ENCODE data around the gene CACNA1S.

Gene CACNA1S

GRCh38 chr1:201119206-201120197 lies 7.3 kb upstream of the CACNA1S start:
- peak in 19 of 51 donors; percentile 8 to 48 (median 24) for DNase-seq

DNA sequence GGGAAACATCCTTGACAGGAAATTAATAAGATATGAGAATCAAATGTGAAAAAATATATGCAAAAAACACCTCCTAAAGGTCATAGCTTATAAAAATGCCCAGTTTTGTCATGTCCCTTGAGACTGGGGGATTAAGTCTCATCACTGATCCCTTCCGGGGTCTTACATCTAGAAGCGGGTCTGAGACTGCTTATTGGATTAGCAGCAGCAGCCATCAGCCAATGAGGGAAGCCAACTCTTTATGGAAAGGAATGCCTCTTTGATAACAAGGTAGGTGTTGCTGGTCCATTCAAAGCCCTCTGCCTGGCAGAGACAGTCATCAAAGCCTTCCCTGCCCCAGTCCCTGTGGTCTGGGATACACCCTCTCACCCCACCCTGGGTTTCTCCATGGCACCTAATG lies 3.9 kb upstream of the CACNA1S start:
- DNase-seq, result no peak

DNA sequence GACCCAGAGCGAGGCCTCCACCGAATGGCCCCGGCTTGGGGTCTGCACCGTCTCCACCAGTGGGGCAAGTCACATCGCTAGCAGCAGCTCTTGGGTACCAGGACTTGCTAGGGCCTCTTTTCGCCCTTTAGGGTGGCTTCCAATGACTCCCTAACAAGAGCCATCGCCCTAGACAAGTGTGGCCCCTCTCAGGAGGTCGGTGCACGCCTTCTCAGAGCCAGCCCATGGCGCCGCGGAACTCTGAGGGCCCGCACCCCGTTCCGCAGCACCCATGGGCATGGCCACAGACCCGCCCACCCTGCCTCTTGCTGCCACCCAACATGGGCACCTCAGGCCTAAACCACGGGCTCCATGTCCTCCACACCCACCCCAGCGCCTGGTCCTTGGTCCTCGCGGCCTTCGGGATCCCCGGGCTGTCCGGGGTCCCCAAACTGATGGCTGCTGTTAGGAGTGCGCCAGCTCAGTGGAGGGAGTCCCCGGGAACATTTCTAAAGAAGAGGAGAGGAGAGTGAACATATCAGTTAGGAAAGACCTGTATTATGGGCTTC lies 3.2 kb upstream of the CACNA1S start:
- DNase-seq, result no peak

DNA sequence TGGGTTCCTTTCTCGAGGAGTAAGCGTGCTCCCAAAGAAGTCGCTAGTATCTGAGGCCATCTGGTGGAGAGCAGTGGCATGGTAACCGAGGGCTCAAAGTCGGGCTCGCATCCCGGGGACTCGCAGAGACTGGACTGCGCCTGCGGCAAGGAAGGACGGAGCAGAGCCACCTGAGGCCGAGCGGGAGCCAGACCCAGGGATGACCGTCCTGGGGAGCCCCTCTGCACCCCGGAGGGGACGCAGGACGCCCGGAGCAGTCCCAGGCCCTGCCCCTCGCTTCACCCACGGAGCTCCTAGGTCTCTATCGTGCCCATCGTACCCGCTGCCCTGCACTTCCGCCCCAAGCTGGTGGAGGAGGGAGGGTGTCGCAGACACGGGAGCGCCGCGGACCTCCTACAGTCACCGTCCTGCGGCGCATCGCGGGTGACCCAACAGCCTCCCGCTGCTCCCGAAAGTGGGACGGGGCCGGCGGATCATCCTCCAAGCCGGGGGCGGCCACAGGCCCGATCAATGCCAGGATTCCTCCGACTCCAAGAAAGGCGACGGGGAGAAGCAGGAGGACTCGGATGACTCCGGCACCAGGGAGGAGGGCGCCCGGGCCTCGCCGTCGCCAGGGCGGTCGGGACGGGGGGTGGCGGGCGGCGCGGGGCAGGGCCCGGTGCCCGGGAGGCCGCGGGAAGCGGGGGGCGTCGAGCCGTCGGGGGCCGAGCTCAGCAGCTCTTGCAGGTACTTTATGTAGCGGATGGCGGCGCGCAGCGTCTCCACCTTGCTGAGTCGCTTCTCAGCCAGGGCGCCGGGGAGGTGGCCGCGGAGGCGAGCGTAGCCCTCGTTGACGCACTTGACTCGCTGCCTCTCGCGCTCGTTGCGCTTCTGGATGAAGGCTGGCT lies 2.3 kb upstream of the CACNA1S start:
- DNase-seq, result peak; percentile 36 to 90 (median 78)

- DNase-seq, result no peak
Observed at GRCh38 chr1:201113451-201114244, 1.4 kb upstream of the CACNA1S start.

DNA sequence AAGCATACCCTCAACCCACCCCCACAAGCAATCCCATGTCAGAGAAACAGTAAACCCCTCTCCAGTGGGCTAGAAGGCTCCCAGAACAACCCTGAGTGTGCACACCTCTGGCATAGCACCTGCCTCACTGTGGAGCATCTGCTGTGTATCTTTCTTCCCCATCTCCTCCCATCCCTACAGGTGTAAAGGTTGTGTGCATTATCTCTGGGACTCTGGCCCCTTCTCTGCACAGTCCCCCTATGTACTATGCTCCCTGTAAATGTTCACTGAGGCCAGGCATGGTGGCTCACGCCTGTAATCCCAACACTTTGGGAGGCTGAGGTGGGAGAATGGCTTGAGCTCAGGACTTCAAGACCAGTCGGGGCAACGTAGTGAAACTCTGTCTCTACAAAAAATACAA lies 700 bp upstream of the CACNA1S start:
- no peak for DNase-seq

DNA sequence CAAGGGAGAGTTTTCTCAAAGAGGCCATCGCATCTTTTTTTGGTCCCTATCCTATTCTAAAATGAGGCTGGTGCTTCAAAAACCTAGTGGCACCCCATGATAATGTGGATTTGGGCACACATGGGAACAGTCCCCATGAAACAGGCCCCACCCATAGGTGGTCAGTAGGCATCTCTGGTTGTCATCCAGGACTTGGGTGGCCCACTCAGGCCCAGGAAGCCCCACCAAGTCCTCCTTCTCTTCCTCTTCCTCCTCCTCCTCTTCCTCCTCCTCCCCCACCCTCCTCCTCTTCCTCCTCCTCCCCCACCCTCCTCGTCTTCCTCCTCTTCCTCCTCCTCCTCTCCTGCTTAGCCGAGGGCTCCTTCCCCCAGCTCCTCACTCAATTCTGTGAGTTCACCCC lies 554 bp downstream of the CACNA1S start:
- no peak for DNase-seq

- no peak for DNase-seq
Observed at GRCh38 chr1:201111156-201111555, 1.1 kb downstream of the CACNA1S start.

DNA sequence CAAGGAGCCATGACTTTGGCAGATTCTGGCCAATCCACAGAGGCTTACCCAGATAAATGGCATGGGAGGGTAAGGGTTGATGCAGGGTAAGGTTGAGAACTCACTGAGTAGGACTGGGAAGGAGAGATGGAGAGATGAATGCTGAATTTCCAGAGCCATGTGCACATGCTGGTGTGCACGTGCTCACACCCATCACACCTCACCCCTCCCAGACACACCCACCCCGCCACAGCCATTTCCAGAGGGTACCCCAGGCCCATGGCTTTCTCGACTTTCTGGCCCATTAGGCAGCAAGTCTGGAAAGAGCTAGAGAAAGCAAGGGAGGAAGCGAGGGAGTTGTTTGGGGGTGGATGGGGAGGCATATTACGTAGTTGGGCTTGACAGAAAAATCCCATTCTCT lies 1.6 kb downstream of the CACNA1S start:
- DNase-seq, result no peak

DNA sequence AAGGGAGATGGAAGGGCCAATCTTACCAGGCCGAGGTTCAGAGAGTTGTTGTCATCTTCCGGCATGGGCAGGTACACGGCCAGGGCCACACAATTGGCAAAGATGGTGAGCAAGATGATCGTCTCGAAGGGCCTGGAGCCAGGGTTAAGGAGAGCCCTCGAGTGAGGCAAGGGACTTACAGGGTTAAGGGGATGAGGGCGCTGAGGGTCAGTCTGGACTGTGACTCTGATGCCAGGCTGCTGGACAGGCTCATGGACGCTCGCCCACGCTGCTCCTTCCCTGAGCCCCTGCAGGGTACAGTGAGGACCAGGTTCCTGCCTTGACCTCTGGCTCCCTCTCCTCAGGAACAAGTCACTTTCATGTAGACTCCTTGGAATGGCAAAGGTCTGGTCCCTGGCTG lies 2.1 kb downstream of the CACNA1S start:
- DNase-seq, result no peak

GRCh38 chr1:201109651-201110050 lies 2.6 kb downstream of the CACNA1S start:
- no peak for DNase-seq

DNA sequence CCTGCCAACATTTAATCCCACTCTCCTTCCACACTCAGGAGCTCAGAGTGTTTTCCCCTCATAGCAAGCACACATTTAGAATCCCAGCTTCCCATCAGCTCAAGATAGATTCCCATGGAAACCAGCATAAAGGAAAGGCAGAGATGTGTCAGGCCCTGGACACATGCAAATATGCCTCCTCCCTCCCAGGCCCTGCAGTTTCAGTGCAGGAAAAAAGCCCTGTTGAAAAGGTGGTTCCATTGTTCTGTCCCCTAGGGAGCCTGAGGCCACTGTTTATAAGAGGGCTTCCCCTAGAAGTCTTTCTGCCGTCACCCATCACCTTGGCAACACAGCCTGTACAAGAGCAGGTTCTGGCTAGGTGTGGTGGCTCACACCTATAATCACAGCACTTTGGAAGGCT lies 3.6 kb downstream of the CACNA1S start:
- peak in 8 of 51 donors; percentile 3 to 38 (median 16) for DNase-seq

DNA sequence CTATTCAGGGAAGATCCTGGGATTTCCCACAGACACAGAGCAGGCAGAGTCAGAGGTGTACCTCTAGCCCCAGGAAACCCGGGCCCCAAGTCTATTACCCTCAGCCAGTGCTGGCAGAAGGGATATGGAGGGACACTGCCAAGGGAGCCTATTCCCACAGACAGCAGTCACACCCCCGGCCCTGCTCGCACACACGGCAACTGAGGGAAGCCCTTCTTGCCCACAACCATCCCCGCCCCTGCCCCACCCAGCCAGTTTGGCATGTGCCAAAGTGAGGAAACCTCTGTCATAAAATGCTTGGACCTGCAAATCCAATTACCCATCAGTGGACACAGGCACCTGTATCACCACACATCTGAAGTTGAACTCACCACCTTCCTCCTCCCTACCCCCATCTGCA lies 6.5 kb downstream of the CACNA1S start:
- DNase-seq, result no peak

- DNase-seq, result no peak
Observed at GRCh38 chr1:201104141-201104540, 8.1 kb downstream of the CACNA1S start.

DNA sequence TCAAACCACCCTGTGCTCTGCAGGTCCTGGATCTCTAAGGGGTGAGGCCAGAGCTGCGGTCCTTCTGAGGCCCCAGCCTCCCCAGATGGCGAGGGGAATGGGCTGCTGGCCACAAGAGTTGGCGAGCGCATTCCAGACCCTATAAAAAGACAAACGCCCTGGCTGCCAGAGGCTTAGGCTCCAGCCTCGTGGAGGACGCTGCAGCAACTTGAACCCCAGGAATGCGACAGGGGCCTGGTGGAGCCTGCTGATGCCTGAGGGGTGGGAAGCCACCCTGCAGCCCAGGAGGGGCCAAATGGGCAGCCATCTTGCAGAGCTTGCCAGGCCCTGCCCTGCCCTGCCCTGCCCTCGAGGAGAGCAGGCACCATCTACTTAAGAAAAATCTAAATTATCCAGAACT lies 8.6 kb downstream of the CACNA1S start:
- no peak for DNase-seq

DNA sequence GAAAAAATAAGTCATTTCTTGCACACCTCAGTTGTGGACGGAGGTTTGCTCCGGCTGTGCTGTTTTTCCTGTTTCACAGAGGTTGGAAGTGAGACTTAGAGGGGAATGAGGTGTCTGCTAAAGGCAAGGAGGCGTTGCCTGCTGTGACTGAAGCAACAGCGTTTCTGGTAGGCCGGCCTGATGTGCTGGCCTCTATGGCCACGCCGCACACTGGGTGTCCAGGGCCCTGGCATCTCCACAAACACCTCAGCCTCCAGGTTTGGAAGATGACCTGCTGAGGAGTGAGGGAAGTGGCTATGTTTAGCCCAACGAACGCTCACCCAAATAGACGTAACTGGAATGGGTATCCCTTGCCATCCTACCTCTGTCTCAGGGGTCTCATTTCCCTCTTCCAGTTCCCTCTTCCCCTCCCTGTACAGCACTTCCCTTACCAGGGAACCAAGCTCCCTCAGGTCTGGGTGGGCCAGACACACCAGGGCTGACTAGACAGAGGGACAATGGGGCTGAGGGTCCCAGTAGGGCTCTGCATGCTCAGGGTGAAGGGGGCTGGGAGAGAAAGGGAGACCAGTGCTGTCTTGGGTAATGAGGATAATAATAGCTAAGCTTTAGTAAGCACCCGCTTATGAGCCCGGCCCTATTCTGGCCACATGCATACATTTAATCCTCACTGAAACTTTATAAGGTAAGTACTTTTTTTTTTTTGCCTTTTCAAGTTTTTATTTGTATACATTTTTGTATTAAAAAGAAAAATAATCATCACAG lies 11.9 kb downstream of the CACNA1S start:
- DNase-seq, result no peak

- DNase-seq, result no peak
Observed at GRCh38 chr1:201098992-201099677, 13.1 kb downstream of the CACNA1S start.

GRCh38 chr1:201096977-201097856 lies 15.0 kb downstream of the CACNA1S start:
- no peak for DNase-seq

- peak in 4 of 51 donors; percentile 7 to 30 (median 18) for DNase-seq
Observed at GRCh38 chr1:201096041-201096461, 16.2 kb downstream of the CACNA1S start.

Data from hypothalamus (tissue), 51 donors.